MG63 (cell line): ENCODE measurements around the gene NFKBIA. TPM values are rescaled to one million over a fixed set of nuclear protein-coding genes. Genes with fewer than 3 reads are reported as not detected.
A peak's percentile ranks its signal among the peaks of the same experiment; 100 is the strongest.
"Not testable (repeated sequence)": the region's sequence is repeated elsewhere in the genome, so short reads cannot be mapped to it uniquely, and the experiment has no call there.

ENCODE experiments used
- DNase-seq: peaks from one replicate; pipeline ENCODE4 v3.0.0-alpha.2; 2020
- H3K27me3 ChIP-seq: fragments of 250-450 bp; sonication (Bioruptor Pico); 2 replicates; pipeline ENCODE4 v1.5.1; 2020; ENCODE audit warnings: mild to moderate bottlenecking, moderate library complexity
- H3K36me3 ChIP-seq: fragments of 250-450 bp; sonication (Bioruptor Pico); 2 replicates; pipeline ENCODE4 v1.5.1; 2020; ENCODE audit warnings: mild to moderate bottlenecking, moderate library complexity
- H3K4me3 ChIP-seq: fragments of 250-450 bp; sonication (Bioruptor Pico); 2 replicates; pipeline ENCODE4 v1.5.1; 2020; ENCODE audit warnings: mild to moderate bottlenecking, moderate library complexity
- H3K9me3 ChIP-seq: fragments of 250-450 bp; sonication (Bioruptor Pico); 2 replicates; pipeline ENCODE4 v1.5.1; 2020; ENCODE audit warnings: mild to moderate bottlenecking, moderate library complexity
- total RNA-seq: library from RNA; depleted of rRNA; stranded (reverse); fragments of >200 nt; shearing (Covaris generic); gene quantifications from 2 replicates; pipeline ENCODE4 v1.2.3, GENCODE V29; 2014; ENCODE audit warnings: low replicate concordance; rRNA removed

Gene NFKBIA
- total RNA-seq, 1 experiment from 2014 or later = 37.1 TPM

GRCh38 chr14:35365130-35366055 is 39.2 kb downstream of the NFKBIA start:
- no peaks in the 10 kb centered on the region for H3K27me3 ChIP-seq
- no peaks in the 10 kb centered on the region for H3K9me3 ChIP-seq
- peak; percentile 75 for DNase-seq
- no peak overlapping the region for H3K4me3 ChIP-seq
- no peaks in the 10 kb centered on the region for H3K36me3 ChIP-seq

GRCh38 chr14:35362911-35363374 is 41.6 kb downstream of the NFKBIA start:
- no peaks in the 10 kb centered on the region for H3K27me3 ChIP-seq
- DNase-seq = no peak
- no peaks in the 10 kb centered on the region for H3K9me3 ChIP-seq
- no peak overlapping the region for H3K4me3 ChIP-seq
- H3K36me3 ChIP-seq = no peaks in the 10 kb centered on the region

- no peaks in the 10 kb centered on the region for H3K27me3 ChIP-seq
- no peaks in the 10 kb centered on the region for H3K9me3 ChIP-seq
- DNase-seq = no peak
- no peak overlapping the region for H3K4me3 ChIP-seq
- H3K36me3 ChIP-seq = no peaks in the 10 kb centered on the region
Measured at GRCh38 chr14:35362450-35362849, 42.1 kb downstream of the NFKBIA start.

- Histone ChIP-seq H3K27me3 (no peaks in the 10 kb centered on the region), H3K4me3 (no peak overlapping the region), H3K9me3 (no peaks in the 10 kb centered on the region)
Measured at GRCh38 chr14:35361141-35361480, 43.4 kb downstream of the NFKBIA start.

GRCh38 chr14:35359655-35360054 is 44.9 kb downstream of the NFKBIA start:
- not testable (repeated sequence) for H3K9me3 ChIP-seq, DNase-seq, H3K4me3 ChIP-seq, H3K36me3 ChIP-seq, H3K27me3 ChIP-seq

More at GRCh38 chr14:35361141-35361480, 43.4 kb downstream of the NFKBIA start:
- no peak for DNase-seq
- no peaks in the 10 kb centered on the region for H3K36me3 ChIP-seq

GRCh38 chr14:35355981-35356841 is 48.3 kb downstream of the NFKBIA start:
- Histone ChIP-seq H3K36me3 (no peaks in the 10 kb centered on the region), H3K27me3 (no peaks in the 10 kb centered on the region), H3K9me3 (no peaks in the 10 kb centered on the region), H3K4me3 (no peak overlapping the region)
- no peak for DNase-seq

- not testable (repeated sequence) for H3K9me3 ChIP-seq, H3K36me3 ChIP-seq, H3K27me3 ChIP-seq, DNase-seq, H3K4me3 ChIP-seq
Measured at GRCh38 chr14:35355235-35355634, 49.3 kb downstream of the NFKBIA start.

GRCh38 chr14:35353409-35354172 is 51.0 kb downstream of the NFKBIA start:
- no peaks in the 10 kb centered on the region for H3K9me3 ChIP-seq
- H3K4me3 ChIP-seq = no peak overlapping the region
- no peak for DNase-seq
- H3K36me3 ChIP-seq = no peaks in the 10 kb centered on the region
- H3K27me3 ChIP-seq = no peaks in the 10 kb centered on the region

- H3K4me3 ChIP-seq = no peak overlapping the region
- DNase-seq = no peak
- no peaks in the 10 kb centered on the region for H3K9me3 ChIP-seq
- H3K36me3 ChIP-seq = no peaks in the 10 kb centered on the region
- H3K27me3 ChIP-seq = no peaks in the 10 kb centered on the region
Measured at GRCh38 chr14:35352274-35353233, 52.0 kb downstream of the NFKBIA start.

- no peak for DNase-seq
- no peaks in the 10 kb centered on the region for H3K36me3 ChIP-seq
- no peaks in the 10 kb centered on the region for H3K27me3 ChIP-seq
- no peaks in the 10 kb centered on the region for H3K9me3 ChIP-seq
- no peak overlapping the region for H3K4me3 ChIP-seq
Measured at GRCh38 chr14:35351897-35352273, 52.7 kb downstream of the NFKBIA start.

Other genes starting within 250 kb of the NFKBIA start
- 302 and 372 TPM in 2 replicates for gene PSMA6, start 112.4 kb downstream of the NFKBIA start, total RNA-seq
- gene INSM2, start 129.4 kb upstream of the NFKBIA start, total RNA-seq = not detected in 2 replicates